Measurements from ENCODE around the gene SLC22A31. TPM values are rescaled to one million over a fixed set of nuclear protein-coding genes. Genes with fewer than 3 reads are reported as not detected.

The SLC22A31 gene
- total RNA-seq, 1 experiment from 2014 or later = 53.7 TPM

- H3K36me3 ChIP-seq (ENCODE audit: control insufficient read depth in 1 of 2, insufficient read depth in 2 of 2, low read length in 2 of 2) = no peaks in the 10 kb centered on the region
- H3K27me3 ChIP-seq (ENCODE audit: insufficient read depth, low read length) = no peaks in the 10 kb centered on the region
- no peak for ATAC-seq
- POLR2A ChIA-PET = interaction anchor here (1.0 kb wide), 1 partner anchor 13 kb away, joined by 4 read pairs; no protein-coding TSS in a partner anchor
- no peaks in the 10 kb centered on the region for H3K9me2 ChIP-seq (ENCODE audit: insufficient read depth)
- no peak overlapping the region for H3K9ac ChIP-seq (ENCODE audit: low read length)
- H3K9me3 ChIP-seq (ENCODE audit: control insufficient read depth in 1 of 2, insufficient read depth in 1 of 2, low read depth in 1 of 2, low read length in 2 of 2) = no peaks in the 10 kb centered on the region
- peaks cover 5 to 12% of the 10 kb centered on the region in 2 experiments; a peak in 3 of 4 replicates for H3K4me1 ChIP-seq (ENCODE audit: control insufficient read depth in 1 of 2, insufficient read depth in 2 of 2, low read length in 2 of 2)
- no peaks in the 10 kb centered on the region for H4K20me1 ChIP-seq (ENCODE audit: insufficient read depth)
- H3K4me3 ChIP-seq (replicated peaks in 1 of 2; ENCODE audit: low read depth in 1 of 2, low read length in 2 of 2) = no peak overlapping the region
- no peak for DNase-seq (ENCODE audit: low read depth, low spot score)
- no peak overlapping the region for H3K4me2 ChIP-seq (ENCODE audit: low read length)
- CTCF ChIA-PET = interaction anchor here (1.8 kb wide), 1 partner anchor 13 kb away, joined by 4 read pairs; no protein-coding TSS in a partner anchor
- no peak overlapping the region for H2AFZ ChIP-seq (ENCODE audit: low read depth, low read length, poor library complexity, severe bottlenecking)
- no TSS peak for BruUV-seq (replicated peaks)
- H3K79me2 ChIP-seq (ENCODE audit: insufficient read depth, low read length) = no peaks in the 10 kb centered on the region
- TF ChIP-seq POLR2A (IDR thresholded peaks at IDR 0.05; ENCODE audit: borderline replicate concordance, extremely low read depth, insufficient read depth, insufficient read length) = no peak
- TF ChIP-seq POLR2AphosphoS5 (IDR thresholded peaks at IDR 0.05; ENCODE audit: low read depth, low read length) = no peak
- TF ChIP-seq JUND (IDR thresholded peaks at IDR 0.05) = no peak
- no peak for TF ChIP-seq YY1 (IDR thresholded peaks at IDR 0.05; ENCODE audit: extremely low read depth, insufficient replicate concordance, low read depth, low read length)
- TF ChIP-seq, protein P1, sequence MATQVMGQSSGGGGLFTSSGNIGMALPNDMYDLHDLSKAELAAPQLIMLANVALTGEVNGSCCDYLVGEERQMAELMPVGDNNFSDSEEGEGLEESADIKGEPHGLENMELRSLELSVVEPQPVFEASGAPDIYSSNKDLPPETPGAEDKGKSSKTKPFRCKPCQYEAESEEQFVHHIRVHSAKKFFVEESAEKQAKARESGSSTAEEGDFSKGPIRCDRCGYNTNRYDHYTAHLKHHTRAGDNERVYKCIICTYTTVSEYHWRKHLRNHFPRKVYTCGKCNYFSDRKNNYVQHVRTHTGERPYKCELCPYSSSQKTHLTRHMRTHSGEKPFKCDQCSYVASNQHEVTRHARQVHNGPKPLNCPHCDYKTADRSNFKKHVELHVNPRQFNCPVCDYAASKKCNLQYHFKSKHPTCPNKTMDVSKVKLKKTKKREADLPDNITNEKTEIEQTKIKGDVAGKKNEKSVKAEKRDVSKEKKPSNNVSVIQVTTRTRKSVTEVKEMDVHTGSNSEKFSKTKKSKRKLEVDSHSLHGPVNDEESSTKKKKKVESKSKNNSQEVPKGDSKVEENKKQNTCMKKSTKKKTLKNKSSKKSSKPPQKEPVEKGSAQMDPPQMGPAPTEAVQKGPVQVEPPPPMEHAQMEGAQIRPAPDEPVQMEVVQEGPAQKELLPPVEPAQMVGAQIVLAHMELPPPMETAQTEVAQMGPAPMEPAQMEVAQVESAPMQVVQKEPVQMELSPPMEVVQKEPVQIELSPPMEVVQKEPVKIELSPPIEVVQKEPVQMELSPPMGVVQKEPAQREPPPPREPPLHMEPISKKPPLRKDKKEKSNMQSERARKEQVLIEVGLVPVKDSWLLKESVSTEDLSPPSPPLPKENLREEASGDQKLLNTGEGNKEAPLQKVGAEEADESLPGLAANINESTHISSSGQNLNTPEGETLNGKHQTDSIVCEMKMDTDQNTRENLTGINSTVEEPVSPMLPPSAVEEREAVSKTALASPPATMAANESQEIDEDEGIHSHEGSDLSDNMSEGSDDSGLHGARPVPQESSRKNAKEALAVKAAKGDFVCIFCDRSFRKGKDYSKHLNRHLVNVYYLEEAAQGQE (IDR thresholded peaks at IDR 0.05; ENCODE audit: low read depth) = no peak
- no peak for TF ChIP-seq SIN3A (IDR thresholded peaks at IDR 0.05; ENCODE audit: low read depth)
- no peak for TF ChIP-seq ZFX (IDR thresholded peaks at IDR 0.05)
- no peak for TF ChIP-seq TCF7L2 (IDR thresholded peaks at IDR 0.05; ENCODE audit: borderline replicate concordance, extremely low read depth, insufficient read depth, insufficient read length)
- no peak for TF ChIP-seq CEBPB (IDR thresholded peaks at IDR 0.05; ENCODE audit: low read depth)
- no peak for TF ChIP-seq CBX3 (IDR thresholded peaks at IDR 0.05; ENCODE audit: low read depth)
- TF ChIP-seq, protein P2, sequence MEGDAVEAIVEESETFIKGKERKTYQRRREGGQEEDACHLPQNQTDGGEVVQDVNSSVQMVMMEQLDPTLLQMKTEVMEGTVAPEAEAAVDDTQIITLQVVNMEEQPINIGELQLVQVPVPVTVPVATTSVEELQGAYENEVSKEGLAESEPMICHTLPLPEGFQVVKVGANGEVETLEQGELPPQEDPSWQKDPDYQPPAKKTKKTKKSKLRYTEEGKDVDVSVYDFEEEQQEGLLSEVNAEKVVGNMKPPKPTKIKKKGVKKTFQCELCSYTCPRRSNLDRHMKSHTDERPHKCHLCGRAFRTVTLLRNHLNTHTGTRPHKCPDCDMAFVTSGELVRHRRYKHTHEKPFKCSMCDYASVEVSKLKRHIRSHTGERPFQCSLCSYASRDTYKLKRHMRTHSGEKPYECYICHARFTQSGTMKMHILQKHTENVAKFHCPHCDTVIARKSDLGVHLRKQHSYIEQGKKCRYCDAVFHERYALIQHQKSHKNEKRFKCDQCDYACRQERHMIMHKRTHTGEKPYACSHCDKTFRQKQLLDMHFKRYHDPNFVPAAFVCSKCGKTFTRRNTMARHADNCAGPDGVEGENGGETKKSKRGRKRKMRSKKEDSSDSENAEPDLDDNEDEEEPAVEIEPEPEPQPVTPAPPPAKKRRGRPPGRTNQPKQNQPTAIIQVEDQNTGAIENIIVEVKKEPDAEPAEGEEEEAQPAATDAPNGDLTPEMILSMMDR (IDR thresholded peaks at IDR 0.05 in 2 of 3, conservative IDR thresholded peaks at IDR 0.05 in 1 of 3; ENCODE audit: borderline replicate concordance in 1 of 3, insufficient read depth in 1 of 3, low read depth in 2 of 3, low read length in 2 of 3) = no peak
- TF ChIP-seq, protein P3, sequence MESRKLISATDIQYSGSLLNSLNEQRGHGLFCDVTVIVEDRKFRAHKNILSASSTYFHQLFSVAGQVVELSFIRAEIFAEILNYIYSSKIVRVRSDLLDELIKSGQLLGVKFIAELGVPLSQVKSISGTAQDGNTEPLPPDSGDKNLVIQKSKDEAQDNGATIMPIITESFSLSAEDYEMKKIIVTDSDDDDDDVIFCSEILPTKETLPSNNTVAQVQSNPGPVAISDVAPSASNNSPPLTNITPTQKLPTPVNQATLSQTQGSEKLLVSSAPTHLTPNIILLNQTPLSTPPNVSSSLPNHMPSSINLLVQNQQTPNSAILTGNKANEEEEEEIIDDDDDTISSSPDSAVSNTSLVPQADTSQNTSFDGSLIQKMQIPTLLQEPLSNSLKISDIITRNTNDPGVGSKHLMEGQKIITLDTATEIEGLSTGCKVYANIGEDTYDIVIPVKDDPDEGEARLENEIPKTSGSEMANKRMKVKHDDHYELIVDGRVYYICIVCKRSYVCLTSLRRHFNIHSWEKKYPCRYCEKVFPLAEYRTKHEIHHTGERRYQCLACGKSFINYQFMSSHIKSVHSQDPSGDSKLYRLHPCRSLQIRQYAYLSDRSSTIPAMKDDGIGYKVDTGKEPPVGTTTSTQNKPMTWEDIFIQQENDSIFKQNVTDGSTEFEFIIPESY (IDR thresholded peaks at IDR 0.05; ENCODE audit: extremely low read depth, insufficient replicate concordance, low read length) = no peak
- no peak for TF ChIP-seq SRF (IDR thresholded peaks at IDR 0.05; ENCODE audit: low read depth)
- TF ChIP-seq RAD21 (IDR thresholded peaks at IDR 0.05; ENCODE audit: low read depth) = no peak
- TF ChIP-seq EGR1 (IDR thresholded peaks at IDR 0.05; ENCODE audit: low read depth) = no peak
- no peak for TF ChIP-seq ELF1 (IDR thresholded peaks at IDR 0.05; ENCODE audit: borderline replicate concordance, low read depth)
- no peak for TF ChIP-seq EZH2phosphoT487 (IDR thresholded peaks at IDR 0.05; ENCODE audit: borderline replicate concordance)
- TF ChIP-seq SP1 (IDR thresholded peaks at IDR 0.05; ENCODE audit: low read depth) = no peak
- RAD21 ChIA-PET (ENCODE audit: low non-redundant PET in 1 of 2, low total read pairs in 2 of 2, uncharacterized antibody in 2 of 2, unreplicated experiment in 2 of 2) = no interaction called here
- no peak overlapping the region for H3K27ac ChIP-seq (ENCODE audit: low read depth, low read length)
- intact Hi-C loops (cut with micrococcal nuclease) = no loop called here
Observed at GRCh38 chr16:89179656-89180315, 20.6 kb downstream of the SLC22A31 start.

All from HCT116 (cell line).